Transverse colon (tissue), 4 donors: ENCODE results near the gene AGBL4.

Experiments used
- POLR2A ChIP-seq: fragments of 450-650 bp; IDR thresholded peaks from one replicate; pipeline ENCODE4 v1.6.1; 2016; ENCODE audit warnings: antibody characterized with exemption, mild to moderate bottlenecking, moderate library complexity
- POLR2AphosphoS5 ChIP-seq, 3 donors: sonication (generic); formaldehyde crosslinking; IDR thresholded peaks; one replicate each; pipeline ENCODE4 v1.6.1; 2016; ENCODE audit warnings: antibody characterized with exemption in 3 of 3
- TF ChIP-seq, protein P1 (sequence below), 5 experiments: fragments of 200-600 bp in 3 of 5; fragments of 450-650 bp in 2 of 5; sonication (generic) in 3 of 5; IDR thresholded peaks; 1 replicate in 2 of 5; 2 replicates in 3 of 5; pipeline ENCODE4 v1.5.1; 2016 to 2017; ENCODE audit warnings: antibody characterized with exemption in 5 of 5, inconsistent platforms in 3 of 5, mild to moderate bottlenecking in 2 of 5, moderate library complexity in 1 of 5

DNA sequence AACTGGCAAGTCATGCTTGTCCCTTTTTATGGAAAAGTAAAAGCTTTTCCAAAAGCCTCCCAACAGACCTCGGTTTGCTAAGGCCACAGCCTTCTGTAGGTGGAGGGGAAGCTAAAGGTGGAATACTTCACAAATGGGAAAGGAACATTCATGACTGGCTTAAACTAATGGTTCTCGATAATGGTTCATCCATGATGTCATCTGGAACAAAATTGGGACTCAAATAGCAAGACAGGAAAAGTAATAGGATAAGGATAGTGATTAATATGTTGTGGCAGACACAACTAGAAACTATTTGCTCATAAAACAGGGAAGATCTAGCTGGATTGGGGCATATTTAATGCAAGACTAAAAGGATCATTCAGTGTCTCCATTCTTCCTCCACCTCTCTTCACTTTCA lies 1535.0 kb downstream of the AGBL4 start:
- TF ChIP-seq POLR2A = no peak
- TF ChIP-seq, protein P1, sequence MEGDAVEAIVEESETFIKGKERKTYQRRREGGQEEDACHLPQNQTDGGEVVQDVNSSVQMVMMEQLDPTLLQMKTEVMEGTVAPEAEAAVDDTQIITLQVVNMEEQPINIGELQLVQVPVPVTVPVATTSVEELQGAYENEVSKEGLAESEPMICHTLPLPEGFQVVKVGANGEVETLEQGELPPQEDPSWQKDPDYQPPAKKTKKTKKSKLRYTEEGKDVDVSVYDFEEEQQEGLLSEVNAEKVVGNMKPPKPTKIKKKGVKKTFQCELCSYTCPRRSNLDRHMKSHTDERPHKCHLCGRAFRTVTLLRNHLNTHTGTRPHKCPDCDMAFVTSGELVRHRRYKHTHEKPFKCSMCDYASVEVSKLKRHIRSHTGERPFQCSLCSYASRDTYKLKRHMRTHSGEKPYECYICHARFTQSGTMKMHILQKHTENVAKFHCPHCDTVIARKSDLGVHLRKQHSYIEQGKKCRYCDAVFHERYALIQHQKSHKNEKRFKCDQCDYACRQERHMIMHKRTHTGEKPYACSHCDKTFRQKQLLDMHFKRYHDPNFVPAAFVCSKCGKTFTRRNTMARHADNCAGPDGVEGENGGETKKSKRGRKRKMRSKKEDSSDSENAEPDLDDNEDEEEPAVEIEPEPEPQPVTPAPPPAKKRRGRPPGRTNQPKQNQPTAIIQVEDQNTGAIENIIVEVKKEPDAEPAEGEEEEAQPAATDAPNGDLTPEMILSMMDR (IDR thresholded peaks at IDR 0.05) = no peak
- no peak for TF ChIP-seq POLR2AphosphoS5 (IDR thresholded peaks at IDR 0.05)
